B cell (primary cell): ENCODE data around the gene ANTXR1.

ENCODE experiments used
- EZH2 ChIP-seq: IDR thresholded peaks from 2 replicates; pipeline ENCODE4 v1.6.1; 2012; ENCODE audit warnings: borderline replicate concordance, low read depth, mild to moderate bottlenecking, moderate library complexity, low read length; ENCODE audit not compliant: insufficient read depth, poor library complexity, severe bottlenecking
- TF ChIP-seq, protein P1 (sequence below): fragments of 200-600 bp; IDR thresholded peaks from one replicate; pipeline ENCODE4 v1.8.0; 2022; ENCODE audit warnings: antibody characterized with exemption, mild to moderate bottlenecking

DNA sequence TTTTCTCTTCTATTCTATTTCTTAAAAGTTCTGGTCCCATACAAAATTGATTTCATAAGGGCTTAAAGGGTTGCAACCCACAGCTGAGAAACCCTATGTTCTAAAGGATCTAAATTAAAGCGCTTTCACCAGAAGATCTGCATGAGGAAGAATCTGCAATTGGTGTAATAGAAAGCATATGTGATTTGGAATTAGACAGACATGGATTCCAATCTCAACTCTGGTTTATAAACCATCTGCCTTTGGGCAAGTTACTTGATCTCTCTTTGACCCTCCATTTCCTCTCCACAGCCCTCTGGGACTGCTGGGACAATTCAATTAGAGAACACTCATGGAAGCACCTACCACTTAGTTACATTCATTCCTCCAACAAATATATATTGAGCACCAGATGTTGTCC, 178.7 kb downstream of the ANTXR1 start:
- TF ChIP-seq, protein P1, sequence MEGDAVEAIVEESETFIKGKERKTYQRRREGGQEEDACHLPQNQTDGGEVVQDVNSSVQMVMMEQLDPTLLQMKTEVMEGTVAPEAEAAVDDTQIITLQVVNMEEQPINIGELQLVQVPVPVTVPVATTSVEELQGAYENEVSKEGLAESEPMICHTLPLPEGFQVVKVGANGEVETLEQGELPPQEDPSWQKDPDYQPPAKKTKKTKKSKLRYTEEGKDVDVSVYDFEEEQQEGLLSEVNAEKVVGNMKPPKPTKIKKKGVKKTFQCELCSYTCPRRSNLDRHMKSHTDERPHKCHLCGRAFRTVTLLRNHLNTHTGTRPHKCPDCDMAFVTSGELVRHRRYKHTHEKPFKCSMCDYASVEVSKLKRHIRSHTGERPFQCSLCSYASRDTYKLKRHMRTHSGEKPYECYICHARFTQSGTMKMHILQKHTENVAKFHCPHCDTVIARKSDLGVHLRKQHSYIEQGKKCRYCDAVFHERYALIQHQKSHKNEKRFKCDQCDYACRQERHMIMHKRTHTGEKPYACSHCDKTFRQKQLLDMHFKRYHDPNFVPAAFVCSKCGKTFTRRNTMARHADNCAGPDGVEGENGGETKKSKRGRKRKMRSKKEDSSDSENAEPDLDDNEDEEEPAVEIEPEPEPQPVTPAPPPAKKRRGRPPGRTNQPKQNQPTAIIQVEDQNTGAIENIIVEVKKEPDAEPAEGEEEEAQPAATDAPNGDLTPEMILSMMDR = no peak
- no peak for TF ChIP-seq EZH2
